GM19463 (cell line): Measurements from ENCODE around the gene CSMD2.
"Not testable (repeated sequence)": the region's sequence is repeated elsewhere in the genome, so short reads cannot be mapped to it uniquely, and the experiment has no call there.

Source experiments
- ATAC-seq: cut with Tn5 transposase; IDR thresholded peaks from one replicate; pipeline ENCODE4 v1.9.1; 2021; ENCODE audit warnings: mild to moderate bottlenecking, moderate library complexity; ENCODE audit not compliant: unreplicated experiment

The CSMD2 gene

GRCh38 chr1:34164771-34165391 lies at the start of gene CSMD2:
Gene CSMD2 (minus strand): TSS chr1:34165230. CDS start chr1:34165097, 133 bp downstream.
- no peak for ATAC-seq

DNA sequence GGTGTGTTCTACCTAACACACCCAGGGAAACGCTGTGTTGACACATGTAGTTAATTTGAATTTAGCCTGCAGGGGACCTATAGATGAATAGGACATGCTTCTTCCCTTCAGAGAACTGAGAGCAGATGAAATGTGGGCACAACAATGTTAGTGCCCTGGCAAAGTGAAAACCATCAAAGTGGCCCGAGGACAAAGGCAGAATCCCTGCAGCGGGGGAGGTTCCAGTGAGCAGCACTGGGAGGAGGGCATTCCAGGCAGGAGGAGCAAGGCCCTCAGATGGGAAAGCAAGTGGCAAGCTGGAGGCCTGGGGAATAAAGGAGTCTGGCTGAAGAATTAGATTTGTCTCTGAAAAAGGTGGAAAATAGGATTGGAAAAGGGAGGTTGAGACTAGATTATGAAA lies 48.9 kb upstream of the CSMD2 start:
- ATAC-seq = no peak

DNA sequence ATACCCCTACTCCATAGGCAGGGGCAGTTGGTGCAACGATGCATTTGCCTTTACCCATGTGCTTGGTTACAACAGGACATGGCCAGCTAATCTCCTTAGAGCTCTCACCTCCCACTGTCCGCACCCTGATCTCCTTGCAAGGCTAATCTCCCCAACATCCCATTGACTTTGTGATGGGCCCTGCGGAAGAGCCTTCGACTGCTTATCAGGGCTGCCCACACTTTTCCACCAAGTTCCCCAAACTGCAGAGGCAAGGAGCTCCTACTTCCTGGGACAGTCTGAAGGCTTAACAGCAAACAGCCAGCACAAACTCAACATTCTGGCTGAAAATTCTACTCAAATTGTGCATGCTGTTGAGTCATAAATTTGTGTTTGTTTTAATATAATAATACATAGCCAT lies 47.6 kb upstream of the CSMD2 start:
- no peak for ATAC-seq

DNA sequence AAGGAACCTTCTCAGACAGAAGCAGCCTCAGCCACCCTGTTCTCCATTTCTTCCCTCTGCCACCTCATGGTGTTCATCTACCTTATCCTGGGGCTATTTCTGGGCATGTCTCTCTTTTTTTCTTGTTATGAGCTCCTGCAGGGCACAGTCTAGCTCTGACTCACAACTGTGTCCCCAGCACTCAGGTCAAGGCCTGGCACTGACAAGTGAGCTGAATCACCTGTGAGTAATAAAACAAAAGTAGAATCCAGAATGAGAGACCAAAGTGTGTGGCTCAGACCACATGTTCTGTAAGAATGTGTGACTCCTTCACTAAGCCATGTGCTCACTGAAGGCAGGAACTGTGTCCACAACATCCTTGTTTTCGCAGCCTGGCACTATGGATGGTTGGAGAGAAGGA lies 34.9 kb upstream of the CSMD2 start:
- ATAC-seq = no peak

DNA sequence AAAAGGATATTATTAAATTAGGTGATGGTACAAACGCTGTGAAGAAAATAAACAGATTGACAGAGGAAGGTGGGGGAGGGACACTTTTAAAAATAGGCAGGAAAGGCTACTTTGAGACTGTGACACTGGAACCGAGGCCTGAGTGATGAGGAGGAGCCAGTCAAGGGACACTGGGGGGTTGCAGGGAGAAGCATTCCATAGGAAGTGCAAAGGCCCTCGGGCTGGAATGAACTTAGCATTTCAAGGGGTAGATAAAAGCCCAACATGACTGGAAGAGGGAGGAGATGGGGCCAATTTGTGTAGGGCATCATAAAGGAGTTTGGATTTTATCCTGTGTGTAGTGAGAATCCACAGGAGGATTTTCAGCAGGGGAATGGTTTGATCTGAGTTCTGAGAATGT lies 27.6 kb upstream of the CSMD2 start:
- no peak for ATAC-seq

- no peak for ATAC-seq
Measured at GRCh38 chr1:34190692-34191091, 25.7 kb upstream of the CSMD2 start.

GRCh38 chr1:34188985-34189384 lies 24.0 kb upstream of the CSMD2 start:
- no peak for ATAC-seq

DNA sequence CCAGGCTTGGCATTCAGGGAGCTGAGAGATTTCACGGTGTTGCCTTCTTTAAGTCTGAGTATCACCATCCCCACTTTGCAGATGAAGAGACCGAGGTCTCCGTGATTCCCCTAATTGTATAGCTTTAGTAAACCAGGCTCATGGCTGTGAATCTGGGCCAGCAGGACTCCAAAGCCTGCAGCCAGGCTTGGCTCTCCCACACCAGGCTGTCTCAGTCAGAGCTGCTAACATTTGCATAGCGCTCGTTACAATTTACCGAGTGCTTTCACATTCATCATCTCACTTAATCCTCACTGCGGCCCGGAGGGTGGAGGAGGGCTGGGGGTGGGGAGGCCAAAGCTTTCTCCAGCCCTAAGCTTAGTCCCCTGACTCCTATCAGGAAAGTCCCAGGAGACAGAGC lies 23.4 kb upstream of the CSMD2 start:
- no peak for ATAC-seq

GRCh38 chr1:34186741-34187494 lies 21.9 kb upstream of the CSMD2 start:
- ATAC-seq = no peak

DNA sequence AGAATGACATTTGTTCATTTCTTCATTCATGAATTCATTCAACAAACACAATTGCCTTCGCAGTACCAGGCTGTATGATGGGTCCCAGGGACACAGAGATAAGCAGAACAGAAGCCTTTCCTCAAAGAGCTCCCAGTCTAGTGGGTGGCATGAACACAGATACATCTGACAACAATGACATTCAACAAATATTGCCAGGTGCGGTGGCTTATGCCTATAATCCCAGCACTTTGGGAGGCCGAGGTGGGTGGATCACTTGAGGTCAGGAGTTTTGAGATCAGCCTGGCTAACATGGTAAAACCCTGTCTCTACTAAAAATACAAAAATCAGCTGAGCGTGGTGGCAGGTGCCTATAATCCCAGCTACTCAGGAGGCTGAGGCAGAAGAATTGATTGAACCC lies 18.4 kb upstream of the CSMD2 start:
- ATAC-seq = not testable (repeated sequence)

DNA sequence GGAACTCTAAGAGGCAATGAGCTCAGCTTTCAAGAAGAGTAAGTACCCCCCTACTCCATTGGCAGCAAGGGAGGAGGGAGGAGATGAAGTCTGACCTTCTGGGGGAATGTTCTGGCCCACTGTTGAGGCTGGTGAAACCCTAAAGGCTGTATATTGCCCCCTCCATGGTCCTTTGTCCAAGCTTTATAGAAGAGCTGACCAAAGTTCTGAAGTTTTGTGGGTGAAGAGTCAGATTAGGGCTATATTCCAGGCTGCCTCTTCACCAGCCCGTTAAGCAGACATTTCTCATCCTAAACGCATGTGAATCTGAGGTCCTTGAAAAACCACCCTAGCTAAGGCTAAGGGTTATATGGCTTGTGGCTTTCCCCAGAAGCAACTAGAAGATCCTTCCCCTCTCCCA lies 13.0 kb upstream of the CSMD2 start:
- ATAC-seq = no peak

DNA sequence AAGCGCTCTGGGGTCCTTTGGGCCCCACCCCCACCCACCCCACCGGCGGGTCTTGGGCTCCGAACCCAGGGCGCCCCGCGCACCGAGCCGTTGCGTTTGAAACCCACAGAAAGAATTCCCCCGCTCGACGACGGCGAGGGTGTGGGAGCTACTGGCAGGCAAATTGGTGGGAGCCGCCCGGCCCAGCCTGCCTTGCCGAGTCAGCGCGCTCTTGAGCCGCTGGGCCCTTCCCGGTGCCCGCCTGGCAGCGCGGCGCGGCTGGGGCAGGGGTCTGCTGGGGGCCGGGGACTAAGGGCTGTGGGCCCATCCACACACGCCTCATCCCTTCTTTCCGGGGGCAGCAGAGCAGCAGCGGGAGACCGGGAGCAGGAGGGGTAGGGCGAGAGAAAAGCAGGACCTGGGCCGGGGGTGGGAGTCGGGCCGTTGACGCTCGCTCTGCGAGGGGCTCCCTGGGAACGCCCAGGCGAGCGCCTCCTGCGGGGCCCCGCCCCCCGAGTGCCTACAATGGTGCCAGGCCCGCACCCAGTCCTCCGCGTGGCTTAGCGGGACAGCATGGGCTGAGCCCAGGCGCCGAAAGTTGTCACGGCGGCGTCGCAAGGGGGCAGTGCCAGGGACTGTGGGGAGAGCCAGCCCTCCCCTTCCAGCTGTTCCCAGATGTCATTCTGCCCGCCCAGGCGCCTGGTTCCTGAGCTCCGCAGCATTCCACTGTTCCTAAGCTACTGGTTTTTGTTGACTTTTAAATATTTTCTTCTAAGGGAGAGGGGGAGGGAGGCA lies 12.0 kb upstream of the CSMD2 start, which contains the start of gene C1orf94:
TSS of gene C1orf94 (plus strand) at position 78 of the 774 bp plus-strand sequence. CDS start 883 bp downstream, outside the sequence.
- no peak for ATAC-seq

GRCh38 chr1:34175744-34176143 lies 10.7 kb upstream of the CSMD2 start:
- no peak for ATAC-seq

DNA sequence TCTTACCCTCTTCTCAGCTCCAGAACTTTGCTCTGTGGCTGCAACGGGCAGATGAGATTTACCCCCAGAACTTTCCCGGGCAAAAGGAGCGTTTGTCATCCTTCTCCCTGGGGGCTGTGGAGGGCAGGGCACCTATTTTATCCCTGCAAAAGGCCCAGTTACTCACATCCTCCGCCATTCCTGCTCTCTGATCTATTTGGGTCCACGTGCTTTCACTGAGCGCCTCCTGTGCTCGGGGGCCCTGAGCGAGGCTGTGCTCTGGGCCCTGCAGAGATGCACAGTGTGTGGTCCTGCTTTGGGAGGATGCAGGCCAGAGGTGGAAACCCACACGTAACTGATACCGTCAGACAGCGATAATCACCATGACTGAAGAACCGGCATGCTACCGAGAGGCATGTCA lies 2.4 kb upstream of the CSMD2 start:
- ATAC-seq = no peak

- ATAC-seq = no peak
Measured at GRCh38 chr1:34166625-34167361, 1.8 kb upstream of the CSMD2 start.

GRCh38 chr1:34166191-34166624 lies 1.2 kb upstream of the CSMD2 start:
- ATAC-seq = no peak

GRCh38 chr1:34165422-34165921 lies 442 bp upstream of the CSMD2 start:
- no peak for ATAC-seq

- no peak for ATAC-seq
Measured at GRCh38 chr1:34163792-34164731, 968 bp downstream of the CSMD2 start.

DNA sequence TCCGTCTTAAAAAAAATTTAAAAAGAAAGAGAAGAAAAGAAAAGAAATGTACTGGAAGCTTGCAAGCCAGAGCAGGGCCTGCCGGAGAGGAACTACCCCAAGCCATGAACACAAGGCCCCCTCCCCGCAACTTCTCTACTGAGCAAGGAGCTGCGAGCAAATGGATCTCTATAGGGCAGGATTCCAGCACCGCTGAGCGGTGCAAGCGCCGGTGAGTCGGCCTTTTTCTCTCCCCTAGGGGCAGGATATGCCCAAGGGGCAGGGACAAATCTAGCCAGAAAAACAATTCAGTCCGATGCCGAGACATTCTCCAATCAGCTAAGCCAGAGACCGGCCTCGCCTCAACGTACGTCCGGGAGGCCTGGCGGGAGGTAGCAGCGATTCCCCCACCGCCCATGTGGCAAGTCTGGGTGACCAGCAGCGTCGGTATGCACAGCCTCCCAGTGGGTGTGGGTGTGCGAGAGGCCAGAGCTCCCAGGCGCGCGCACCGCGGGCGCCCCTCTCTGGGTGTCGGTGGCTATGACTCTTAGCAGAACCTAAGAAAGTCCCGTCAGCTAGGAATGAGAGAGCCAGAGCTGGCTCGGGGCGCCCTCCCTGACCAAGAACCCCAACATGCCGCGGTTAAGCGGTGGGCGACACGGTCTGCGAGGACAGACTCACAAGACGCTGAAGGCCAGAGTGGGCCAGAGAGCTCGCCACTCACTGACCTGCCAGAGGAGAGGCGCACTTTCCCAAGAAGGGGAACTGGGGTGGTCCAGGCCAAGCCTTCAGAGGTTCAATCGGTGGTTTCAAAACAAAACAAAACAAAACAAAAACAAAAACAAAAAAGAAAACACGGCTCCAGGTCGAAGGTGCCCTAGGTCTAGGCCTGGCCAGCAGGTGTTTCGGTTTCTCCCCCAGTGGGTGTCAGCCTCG lies 1.9 kb downstream of the CSMD2 start:
- ATAC-seq = no peak
